Activated CD4-positive, alpha-beta T cell treated with anti-CD3 and anti-CD28 coated beads for 48 hours (primary cell): ENCODE measurements around the gene MBOAT2.
A peak's percentile ranks its signal among the peaks of the same experiment; 100 is the strongest.

ENCODE experiments used
- DNase-seq: peaks from one replicate; pipeline ENCODE4 v3.0.0-alpha.2; 2020

MBOAT2 gene

GRCh38 chr2:8850845-8851487 is 152.5 kb downstream of the MBOAT2 start:
- no peak for DNase-seq

GRCh38 chr2:8849327-8849726 is 154.2 kb downstream of the MBOAT2 start:
- no peak for DNase-seq

- DNase-seq: no peak
Measured at GRCh38 chr2:8848328-8849100, 155.0 kb downstream of the MBOAT2 start.

- no peak for DNase-seq
Measured at GRCh38 chr2:8847400-8847799, 156.1 kb downstream of the MBOAT2 start.

- DNase-seq: no peak
Measured at GRCh38 chr2:8841932-8842331, 161.6 kb downstream of the MBOAT2 start.

- no peak for DNase-seq
Measured at GRCh38 chr2:8840475-8841091, 162.9 kb downstream of the MBOAT2 start.

- DNase-seq: no peak
Measured at GRCh38 chr2:8839189-8839965, 164.1 kb downstream of the MBOAT2 start.

GRCh38 chr2:8837795-8838140 is 165.7 kb downstream of the MBOAT2 start:
- DNase-seq: no peak

- DNase-seq: peak; percentile 87
Measured at GRCh38 chr2:8836971-8837794, 166.3 kb downstream of the MBOAT2 start, which contains the start of gene KIDINS220. KIDINS220 (minus strand) TSS chr2:8837613; CDS start chr2:8827093, 10,520 bp downstream.

GRCh38 chr2:8835279-8835678 is 168.2 kb downstream of the MBOAT2 start:
- no peak for DNase-seq

GRCh38 chr2:8833853-8834252 is 169.6 kb downstream of the MBOAT2 start:
- no peak for DNase-seq

- DNase-seq: no peak
Measured at GRCh38 chr2:8831516-8831915, 172.0 kb downstream of the MBOAT2 start.

- DNase-seq: no peak
Measured at GRCh38 chr2:8827729-8828128, 175.8 kb downstream of the MBOAT2 start.

GRCh38 chr2:8822218-8822617 is 181.3 kb downstream of the MBOAT2 start:
- no peak for DNase-seq

GRCh38 chr2:8821276-8822217 is 181.9 kb downstream of the MBOAT2 start:
- DNase-seq: no peak

- no peak for DNase-seq
Measured at GRCh38 chr2:8819948-8820347, 183.5 kb downstream of the MBOAT2 start.

- no peak for DNase-seq
Measured at GRCh38 chr2:8819194-8819593, 184.3 kb downstream of the MBOAT2 start.

GRCh38 chr2:8817221-8817620 is 186.3 kb downstream of the MBOAT2 start:
- no peak for DNase-seq

GRCh38 chr2:8806885-8807704 is 196.4 kb downstream of the MBOAT2 start:
- DNase-seq: no peak
